NK-92 (cell line): ENCODE measurements around the gene C10orf143.

Experiments
- DNase-seq: peaks from one replicate; lab custom pipeline; 2025; ENCODE audit not compliant: unreplicated experiment; lab: John Stamatoyannopoulos, UW

Gene C10orf143

GRCh38 chr10:130054021-130054420 lies 56.6 kb downstream of the C10orf143 start:
- DNase-seq: no peak

GRCh38 chr10:130053561-130053960 lies 57.1 kb downstream of the C10orf143 start:
- DNase-seq: no peak

- DNase-seq: no peak
These were observed 58.4 kb downstream of the C10orf143 start for GRCh38 chr10:130052193-130052592.

GRCh38 chr10:130050721-130051120 lies 59.9 kb downstream of the C10orf143 start:
- no peak for DNase-seq

GRCh38 chr10:130049987-130050386 lies 60.6 kb downstream of the C10orf143 start:
- DNase-seq: no peak

- no peak for DNase-seq
These were observed 61.4 kb downstream of the C10orf143 start for GRCh38 chr10:130049244-130049643.

- DNase-seq: no peak
These were observed 62.5 kb downstream of the C10orf143 start for GRCh38 chr10:130048081-130048480.

- no peak for DNase-seq
These were observed 63.3 kb downstream of the C10orf143 start for GRCh38 chr10:130047336-130047735.

GRCh38 chr10:130046591-130046990 lies 64.0 kb downstream of the C10orf143 start:
- DNase-seq: no peak

GRCh38 chr10:130045801-130046321 lies 64.8 kb downstream of the C10orf143 start:
- DNase-seq: no peak

GRCh38 chr10:130045091-130045652 lies 65.5 kb downstream of the C10orf143 start:
- DNase-seq: no peak

- no peak for DNase-seq
These were observed 66.3 kb downstream of the C10orf143 start for GRCh38 chr10:130044067-130045061.

- DNase-seq: no peak
These were observed 67.1 kb downstream of the C10orf143 start for GRCh38 chr10:130043491-130043890.

GRCh38 chr10:130042381-130042780 lies 68.2 kb downstream of the C10orf143 start:
- no peak for DNase-seq

- no peak for DNase-seq
These were observed 68.9 kb downstream of the C10orf143 start for GRCh38 chr10:130041451-130042371.

GRCh38 chr10:130040817-130041330 lies 69.8 kb downstream of the C10orf143 start:
- DNase-seq: no peak

- DNase-seq: no peak
These were observed 70.3 kb downstream of the C10orf143 start for GRCh38 chr10:130040351-130040750.

GRCh38 chr10:130039141-130039540 lies 71.5 kb downstream of the C10orf143 start:
- no peak for DNase-seq

GRCh38 chr10:130038611-130039109 lies 72.0 kb downstream of the C10orf143 start:
- no peak for DNase-seq

- no peak for DNase-seq
These were observed 72.5 kb downstream of the C10orf143 start for GRCh38 chr10:130038019-130038555.
